HEK293T (cell line): ENCODE data around the gene TNFSF9.
"Not testable (repeated sequence)": the region's sequence is repeated elsewhere in the genome, so short reads cannot be mapped to it uniquely, and the experiment has no call there.

Experiments used
- CTCF ChIA-PET: fragments of 350-600 bp; formaldehyde crosslinking; extraction: SDS; loops from one replicate; lab custom pipeline; 2021; ENCODE audit warnings: antibody characterized with exemption, inconsistent platforms; lab: Yijun Ruan, JAX
- POLR2A ChIA-PET: fragments of 350-600 bp; formaldehyde crosslinking; extraction: SDS; loops from one replicate; lab custom pipeline; 2020; ENCODE audit warnings: antibody characterized with exemption, inconsistent platforms; lab: Yijun Ruan, JAX
- DNase-seq: peaks from one replicate; pipeline ENCODE4 v3.0.0; 2012; ENCODE audit warnings: mixed read lengths; ENCODE audit errors: extremely low spot score
- ARNT ChIP-seq: fragments of 450-650 bp; IDR thresholded peaks from 2 replicates; pipeline ENCODE4 v1.6.1; 2017; ENCODE audit warnings: mild to moderate bottlenecking
- BHLHE40 ChIP-seq: fragments of 450-650 bp; IDR thresholded peaks from 2 replicates; pipeline ENCODE4 v1.6.1; 2016; ENCODE audit warnings: mild to moderate bottlenecking, moderate library complexity, borderline replicate concordance
- CTBP1 ChIP-seq: fragments of 450-650 bp; IDR thresholded peaks from 2 replicates; pipeline ENCODE4 v1.6.1; 2016; ENCODE audit warnings: borderline replicate concordance
- ELF4 ChIP-seq: fragments of 450-650 bp; IDR thresholded peaks from 2 replicates; pipeline ENCODE4 v1.6.1; 2017; ENCODE audit warnings: antibody characterized with exemption
- FOXA1 ChIP-seq: fragments of 450-650 bp; IDR thresholded peaks from 2 replicates; pipeline ENCODE4 v1.6.1; 2016; ENCODE audit warnings: mild to moderate bottlenecking
- FOXK2 ChIP-seq: fragments of 450-650 bp; IDR thresholded peaks from 2 replicates; pipeline ENCODE4 v1.6.1; 2016; ENCODE audit warnings: mild to moderate bottlenecking
- FOXM1 ChIP-seq: fragments of 450-650 bp; IDR thresholded peaks from 2 replicates; pipeline ENCODE4 v1.6.1; 2017; ENCODE audit warnings: mild to moderate bottlenecking, borderline replicate concordance
- HDGF ChIP-seq: fragments of 450-650 bp; IDR thresholded peaks from 2 replicates; pipeline ENCODE4 v1.6.1; 2017; ENCODE audit warnings: antibody characterized with exemption, borderline replicate concordance
- L3MBTL2 ChIP-seq: fragments of 450-650 bp; conservative IDR thresholded peaks from 2 replicates; pipeline ENCODE4 v1.6.1; 2016; ENCODE audit warnings: mild to moderate bottlenecking
- LEF1 ChIP-seq: fragments of 450-650 bp; IDR thresholded peaks from 2 replicates; pipeline ENCODE4 v1.6.1; 2017; ENCODE audit warnings: mild to moderate bottlenecking, borderline replicate concordance
- NFRKB ChIP-seq: fragments of 450-650 bp; IDR thresholded peaks from 2 replicates; pipeline ENCODE4 v1.6.1; 2016; ENCODE audit warnings: mild to moderate bottlenecking, moderate library complexity
- SP1 ChIP-seq: fragments of 450-650 bp; IDR thresholded peaks from 2 replicates; pipeline ENCODE4 v1.6.1; 2017
- SUZ12 ChIP-seq: fragments of 450-650 bp; IDR thresholded peaks from 2 replicates; pipeline ENCODE4 v1.6.1; 2016; ENCODE audit warnings: mild to moderate bottlenecking
- TARDBP ChIP-seq: fragments of 450-650 bp; IDR thresholded peaks from 2 replicates; pipeline ENCODE4 v1.6.1; 2016
- ZNF384 ChIP-seq: fragments of 450-650 bp; IDR thresholded peaks from 2 replicates; pipeline ENCODE4 v1.6.1; 2016
- TF ChIP-seq, protein P1 (sequence below): fragments of 450-650 bp; IDR thresholded peaks from 2 replicates; pipeline ENCODE4 v1.6.1; 2016

TNFSF9 gene

DNA sequence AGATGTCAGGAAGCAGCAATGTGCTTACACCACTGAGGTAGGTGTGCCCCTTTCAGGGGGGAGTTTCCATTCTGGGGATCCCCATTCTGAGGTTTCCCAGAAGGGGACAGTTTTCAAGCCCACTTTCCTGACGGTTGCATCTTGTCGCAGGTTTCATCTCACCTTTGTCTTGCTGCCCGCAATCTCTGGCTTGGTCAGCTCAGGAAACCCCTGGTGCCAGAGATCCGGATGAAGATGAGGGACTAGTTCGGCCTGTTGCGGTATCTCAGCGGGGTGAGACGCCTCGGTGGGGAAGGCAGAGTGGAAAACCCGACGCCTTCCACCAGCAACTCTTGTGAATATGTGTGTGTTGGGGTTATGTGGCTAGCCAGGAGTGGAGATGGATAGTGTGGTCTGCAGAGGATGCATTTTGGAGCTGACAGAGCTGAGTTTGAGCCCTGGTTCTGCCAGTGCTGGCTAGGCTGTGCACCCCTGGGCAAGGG is 13.1 kb downstream of the TNFSF9 start:
- CTCF ChIA-PET = no interaction called here
- POLR2A ChIA-PET = interaction anchor here (1.2 kb wide), 1 partner anchor 13 kb away, joined by 5 read pairs; the partner anchor contains the start of gene TNFSF9

DNA sequence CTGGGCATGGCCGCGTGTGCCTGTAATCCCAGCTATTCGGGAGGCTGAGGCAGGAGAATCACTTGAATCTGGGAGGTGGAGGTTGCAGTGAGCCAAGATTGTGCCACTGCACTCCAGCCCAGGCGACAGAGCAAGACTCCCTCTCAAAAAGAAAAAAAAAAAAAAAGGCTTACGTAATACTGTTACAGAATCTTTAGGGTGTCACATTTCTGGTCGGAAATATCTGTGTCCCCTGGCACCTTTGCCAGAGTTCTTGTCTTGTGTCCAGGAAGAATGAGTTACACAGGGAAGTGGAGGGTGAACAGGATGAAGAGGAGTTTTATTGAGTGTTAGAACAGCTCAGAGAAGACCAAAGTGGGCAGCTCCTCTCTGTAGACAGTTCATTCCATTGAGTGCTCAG is 19.9 kb downstream of the TNFSF9 start:
- DNase-seq, CTCF ChIA-PET, POLR2A ChIA-PET: not testable (repeated sequence)

More for the DNA sequence above, 13.1 kb downstream of the TNFSF9 start:
- DNase-seq = no peak
- TF ChIP-seq FOXK2 (no peak), L3MBTL2 (no peak), ELF4 (no peak), HDGF (no peak), FOXM1 (no peak), NFRKB (no peak), FOXA1 (no peak), CTBP1 (no peak), TARDBP (no peak), LEF1 (no peak)
- TF ChIP-seq, protein P1, sequence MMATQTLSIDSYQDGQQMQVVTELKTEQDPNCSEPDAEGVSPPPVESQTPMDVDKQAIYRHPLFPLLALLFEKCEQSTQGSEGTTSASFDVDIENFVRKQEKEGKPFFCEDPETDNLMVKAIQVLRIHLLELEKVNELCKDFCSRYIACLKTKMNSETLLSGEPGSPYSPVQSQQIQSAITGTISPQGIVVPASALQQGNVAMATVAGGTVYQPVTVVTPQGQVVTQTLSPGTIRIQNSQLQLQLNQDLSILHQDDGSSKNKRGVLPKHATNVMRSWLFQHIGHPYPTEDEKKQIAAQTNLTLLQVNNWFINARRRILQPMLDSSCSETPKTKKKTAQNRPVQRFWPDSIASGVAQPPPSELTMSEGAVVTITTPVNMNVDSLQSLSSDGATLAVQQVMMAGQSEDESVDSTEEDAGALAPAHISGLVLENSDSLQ = no peak

DNA sequence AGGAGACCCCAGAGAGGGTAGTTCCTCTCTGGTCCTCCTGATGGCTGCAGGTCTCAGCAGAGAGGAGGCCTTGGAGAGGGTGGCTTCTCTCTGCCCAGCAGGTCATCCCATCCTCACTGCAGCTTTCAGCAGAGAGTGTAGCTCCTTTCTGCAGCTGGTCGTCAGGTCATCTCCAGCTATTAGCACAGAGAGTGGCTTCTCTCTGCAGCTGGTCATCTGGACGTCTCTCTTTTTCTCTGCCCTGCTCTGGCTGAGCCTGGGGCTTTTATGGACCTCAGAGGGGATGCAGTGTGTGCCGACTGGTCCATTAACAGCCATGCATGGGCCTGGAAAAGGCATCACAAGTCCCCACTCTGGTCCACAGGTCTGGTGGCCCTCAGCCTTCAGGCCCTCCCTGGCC is 20.3 kb downstream of the TNFSF9 start:
- CTCF ChIA-PET = no interaction called here
- POLR2A ChIA-PET = no interaction called here
- DNase-seq = no peak
- no peak for TF ChIP-seq ARNT

DNA sequence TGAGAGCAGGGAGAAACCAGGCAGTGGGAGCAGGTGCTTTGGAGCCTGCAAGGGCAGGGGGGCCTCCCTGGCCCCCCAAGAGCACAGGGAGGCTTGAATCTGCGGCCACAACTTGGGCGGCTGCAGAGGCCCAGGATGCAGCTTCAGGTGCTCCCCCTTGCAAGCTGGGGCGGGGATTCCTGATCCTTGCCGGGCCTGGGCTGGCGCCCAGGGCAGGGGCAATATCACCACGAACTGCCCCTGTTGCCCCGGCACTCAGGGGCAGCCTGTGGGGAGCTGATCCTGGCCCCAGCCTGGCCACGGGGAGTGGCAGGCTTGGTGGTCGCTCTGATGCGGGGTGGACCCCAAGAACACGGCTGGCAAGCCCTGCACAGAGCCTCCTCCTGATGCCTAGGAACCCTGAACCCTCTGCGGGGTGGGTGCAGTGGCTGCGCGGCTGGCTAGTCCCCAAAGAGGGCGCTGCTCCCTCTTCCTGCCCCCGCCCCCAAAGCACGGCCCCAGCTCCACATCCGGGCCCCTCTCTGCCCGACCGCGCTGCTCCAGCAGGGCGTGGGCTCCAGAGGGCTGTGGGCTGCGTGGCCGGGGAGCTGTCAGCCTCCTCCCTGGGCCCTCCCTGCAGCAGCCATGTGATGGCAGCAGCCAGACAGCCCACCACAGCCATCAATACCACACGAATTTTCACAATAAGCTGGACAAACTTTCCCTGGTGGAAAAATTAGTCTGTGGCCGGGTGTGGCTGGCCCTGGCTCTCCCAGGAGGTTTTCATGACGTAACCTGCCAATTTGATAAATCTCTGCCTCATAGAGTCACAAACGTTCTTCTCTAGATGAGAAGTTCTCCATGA is 21.0 kb downstream of the TNFSF9 start:
- TF ChIP-seq CTBP1 = no peak
- no peak for TF ChIP-seq HDGF
- no peak for TF ChIP-seq FOXM1
- TF ChIP-seq ARNT = no peak
- no peak for TF ChIP-seq NFRKB
- no peak for TF ChIP-seq TARDBP
- no peak for TF ChIP-seq SP1
- TF ChIP-seq FOXK2 = no peak
- no peak for TF ChIP-seq LEF1
- no peak for TF ChIP-seq L3MBTL2
- TF ChIP-seq BHLHE40 = no peak
- ChIA-PET CTCF (interaction anchor here (1.0 kb wide), 1 partner anchor 35 kb away, joined by 3 read pairs; no protein-coding TSS in a partner anchor), POLR2A (interaction anchor here (1.4 to 1.9 kb wide), 2 partner anchors 21 to 35 kb away, joined by 3 to 5 read pairs; partner anchors contain the start of gene TNFSF9)
- no peak for DNase-seq

DNA sequence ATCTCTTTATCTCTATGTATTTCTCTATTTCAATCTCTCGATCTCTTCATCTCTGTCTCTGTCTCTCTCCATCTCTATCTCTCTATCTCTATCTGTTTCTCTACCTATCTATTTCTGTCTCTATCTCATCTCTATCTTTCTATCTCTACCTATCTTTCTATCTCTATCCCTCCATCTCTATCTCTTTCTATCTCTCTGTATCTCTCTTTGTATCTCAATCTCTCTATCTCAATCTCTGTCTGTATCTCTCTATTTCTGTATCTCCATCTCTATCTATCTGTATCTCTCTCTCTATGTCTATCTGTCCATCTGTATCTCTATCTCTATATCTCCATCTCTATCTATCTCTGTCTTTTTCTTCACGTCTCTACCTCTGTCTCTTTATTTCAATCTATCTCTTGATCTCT is 25.2 kb downstream of the TNFSF9 start:
- POLR2A ChIA-PET = no interaction called here
- DNase-seq = no peak
- TF ChIP-seq TARDBP (no peak), SUZ12 (no peak), HDGF (no peak), FOXA1 (no peak), LEF1 (no peak), L3MBTL2 (no peak), SP1 (no peak)
- CTCF ChIA-PET = no interaction called here

DNA sequence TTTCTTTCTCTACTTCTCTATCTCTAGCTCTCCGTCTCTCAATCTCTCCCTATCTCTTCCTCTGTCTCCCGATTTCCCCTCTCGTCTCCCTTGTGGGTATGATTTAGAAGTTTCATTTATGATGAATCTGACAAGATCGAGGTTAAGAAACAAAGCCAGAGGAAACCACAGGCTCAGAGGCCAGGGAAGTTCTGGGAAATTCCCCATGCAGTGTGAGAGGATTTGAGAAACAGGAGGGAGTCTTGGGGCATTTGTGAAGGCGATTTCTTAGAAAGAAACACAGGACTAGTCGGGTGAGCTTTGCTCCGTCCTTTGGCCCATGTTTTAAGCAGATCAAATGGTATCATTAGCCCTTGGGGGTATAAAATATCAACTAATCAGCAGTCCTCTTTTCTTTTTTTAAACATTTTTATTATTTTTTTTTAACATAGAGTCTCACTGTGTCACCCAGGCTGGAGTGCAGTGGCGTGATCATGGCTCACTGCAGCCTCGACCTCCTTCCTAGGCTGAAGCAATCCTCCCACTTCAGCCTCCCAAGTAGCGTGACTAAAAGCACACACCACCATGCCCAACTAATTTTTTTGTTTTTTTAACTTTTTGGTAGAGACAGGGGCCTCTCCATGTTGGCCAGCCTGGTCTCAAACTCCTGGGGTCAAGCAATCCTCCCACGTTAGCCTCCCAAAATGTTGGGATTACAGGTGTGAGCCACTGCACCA is 25.8 kb downstream of the TNFSF9 start:
- TF ChIP-seq ARNT = no peak
- no peak for TF ChIP-seq LEF1
- no peak for TF ChIP-seq CTBP1
- TF ChIP-seq NFRKB = no peak
- TF ChIP-seq FOXA1 = no peak
- no peak for TF ChIP-seq FOXK2
- TF ChIP-seq, protein P1 = no peak
- TF ChIP-seq L3MBTL2 = no peak
- no peak for TF ChIP-seq ZNF384
- no peak for TF ChIP-seq SP1
- TF ChIP-seq SUZ12 = no peak
- no peak for TF ChIP-seq HDGF
- TF ChIP-seq BHLHE40 = no peak
- no peak for TF ChIP-seq ELF4
- no peak for TF ChIP-seq FOXM1
- TF ChIP-seq TARDBP = no peak

DNA sequence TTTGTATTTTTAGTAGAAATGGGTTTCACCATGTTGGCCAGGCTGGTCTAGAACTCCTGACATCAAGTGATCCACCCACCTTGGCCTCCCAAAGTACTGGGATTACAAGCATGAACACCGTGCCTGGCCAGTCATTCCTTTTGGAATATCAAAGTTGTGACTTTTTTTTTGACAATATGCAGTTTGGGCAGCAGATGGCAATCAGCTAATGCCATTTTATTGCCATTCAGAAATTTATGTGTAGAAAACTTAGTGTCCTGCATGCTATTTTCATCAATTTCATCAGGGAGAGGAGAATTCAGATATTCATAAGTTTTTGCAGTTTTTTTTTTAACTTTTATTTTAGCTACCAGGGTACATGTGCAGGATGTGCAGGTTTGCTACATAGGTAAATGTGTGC is 31.6 kb downstream of the TNFSF9 start:
- CTCF ChIA-PET, POLR2A ChIA-PET, DNase-seq: not testable (repeated sequence)

More for the DNA sequence above, 25.8 kb downstream of the TNFSF9 start:
- no peak for DNase-seq
- POLR2A ChIA-PET = no interaction called here
- CTCF ChIA-PET = no interaction called here
